ENCODE results near the gene CELSR3.

DNA sequence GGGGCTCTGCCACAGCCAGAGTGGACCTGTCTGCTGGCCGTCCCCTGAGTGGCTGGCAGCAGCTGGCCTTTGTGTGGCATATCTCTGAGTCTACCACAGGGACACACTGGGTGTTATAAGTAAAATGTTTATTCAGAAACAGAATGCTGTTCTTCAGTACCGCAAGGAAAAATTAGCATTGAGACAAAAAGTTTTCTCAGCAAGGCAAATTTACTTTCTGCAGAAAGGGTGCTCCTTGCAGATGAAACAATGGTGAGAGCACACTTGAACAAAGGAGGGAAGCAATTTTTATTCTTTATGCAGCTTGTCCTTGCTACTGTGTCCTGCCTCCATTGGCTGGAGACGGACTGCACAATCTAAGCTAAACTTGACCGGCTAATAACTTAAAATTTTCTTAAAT, 45.1 kb downstream of the CELSR3 start:
- TF ChIP-seq POLR2A (IDR thresholded peaks at IDR 0.05) = no peak
- TF ChIP-seq, protein P1, sequence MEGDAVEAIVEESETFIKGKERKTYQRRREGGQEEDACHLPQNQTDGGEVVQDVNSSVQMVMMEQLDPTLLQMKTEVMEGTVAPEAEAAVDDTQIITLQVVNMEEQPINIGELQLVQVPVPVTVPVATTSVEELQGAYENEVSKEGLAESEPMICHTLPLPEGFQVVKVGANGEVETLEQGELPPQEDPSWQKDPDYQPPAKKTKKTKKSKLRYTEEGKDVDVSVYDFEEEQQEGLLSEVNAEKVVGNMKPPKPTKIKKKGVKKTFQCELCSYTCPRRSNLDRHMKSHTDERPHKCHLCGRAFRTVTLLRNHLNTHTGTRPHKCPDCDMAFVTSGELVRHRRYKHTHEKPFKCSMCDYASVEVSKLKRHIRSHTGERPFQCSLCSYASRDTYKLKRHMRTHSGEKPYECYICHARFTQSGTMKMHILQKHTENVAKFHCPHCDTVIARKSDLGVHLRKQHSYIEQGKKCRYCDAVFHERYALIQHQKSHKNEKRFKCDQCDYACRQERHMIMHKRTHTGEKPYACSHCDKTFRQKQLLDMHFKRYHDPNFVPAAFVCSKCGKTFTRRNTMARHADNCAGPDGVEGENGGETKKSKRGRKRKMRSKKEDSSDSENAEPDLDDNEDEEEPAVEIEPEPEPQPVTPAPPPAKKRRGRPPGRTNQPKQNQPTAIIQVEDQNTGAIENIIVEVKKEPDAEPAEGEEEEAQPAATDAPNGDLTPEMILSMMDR (IDR thresholded peaks at IDR 0.05) = no peak
- no peak for TF ChIP-seq EP300 (IDR thresholded peaks at IDR 0.05)

Measured in ovary (tissue), 3 donors.